Measurements from ENCODE around the gene PRKCH.

- TF ChIP-seq, protein P1, sequence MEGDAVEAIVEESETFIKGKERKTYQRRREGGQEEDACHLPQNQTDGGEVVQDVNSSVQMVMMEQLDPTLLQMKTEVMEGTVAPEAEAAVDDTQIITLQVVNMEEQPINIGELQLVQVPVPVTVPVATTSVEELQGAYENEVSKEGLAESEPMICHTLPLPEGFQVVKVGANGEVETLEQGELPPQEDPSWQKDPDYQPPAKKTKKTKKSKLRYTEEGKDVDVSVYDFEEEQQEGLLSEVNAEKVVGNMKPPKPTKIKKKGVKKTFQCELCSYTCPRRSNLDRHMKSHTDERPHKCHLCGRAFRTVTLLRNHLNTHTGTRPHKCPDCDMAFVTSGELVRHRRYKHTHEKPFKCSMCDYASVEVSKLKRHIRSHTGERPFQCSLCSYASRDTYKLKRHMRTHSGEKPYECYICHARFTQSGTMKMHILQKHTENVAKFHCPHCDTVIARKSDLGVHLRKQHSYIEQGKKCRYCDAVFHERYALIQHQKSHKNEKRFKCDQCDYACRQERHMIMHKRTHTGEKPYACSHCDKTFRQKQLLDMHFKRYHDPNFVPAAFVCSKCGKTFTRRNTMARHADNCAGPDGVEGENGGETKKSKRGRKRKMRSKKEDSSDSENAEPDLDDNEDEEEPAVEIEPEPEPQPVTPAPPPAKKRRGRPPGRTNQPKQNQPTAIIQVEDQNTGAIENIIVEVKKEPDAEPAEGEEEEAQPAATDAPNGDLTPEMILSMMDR (conservative IDR thresholded peaks at IDR 0.05; ENCODE audit: low read length), result no peak
- TF ChIP-seq EZH2phosphoT487 (IDR thresholded peaks at IDR 0.05; ENCODE audit: borderline replicate concordance, low read depth, low read length), result no peak
Measured at GRCh38 chr14:61530296-61530695, 208.9 kb downstream of the PRKCH start.
